Measurements from ENCODE around the gene CPEB4.

The CPEB4 gene

DNA sequence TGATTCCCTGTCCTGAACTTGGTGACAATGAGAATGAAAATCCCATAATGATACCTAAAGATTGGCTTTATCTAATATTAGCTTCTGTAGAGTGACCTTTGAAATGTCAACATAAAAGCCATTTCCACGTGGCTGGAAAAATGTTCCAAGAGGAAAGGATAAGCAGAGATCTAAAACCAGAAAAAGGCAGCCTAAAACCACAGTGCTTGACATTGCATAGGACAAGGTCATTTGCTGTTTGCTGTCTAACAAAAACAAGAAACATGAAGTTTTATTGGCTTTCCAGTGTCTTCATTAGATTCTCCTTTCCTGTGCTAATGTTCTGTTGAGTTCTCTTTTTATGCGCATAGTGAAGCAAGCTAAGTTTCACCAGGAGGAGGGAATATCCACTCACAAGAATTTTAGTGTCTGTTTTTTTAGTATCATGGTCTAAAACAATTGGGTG is 44.6 kb downstream of the CPEB4 start:
- H2AFZ ChIP-seq (ENCODE audit: low read depth, low read length), result no peak overlapping the region
- no peak overlapping the region for H3K9ac ChIP-seq (ENCODE audit: low read length)
- H3K27ac ChIP-seq (ENCODE audit: low read length), result no peak overlapping the region
- no peaks in the 10 kb centered on the region for H3K36me3 ChIP-seq (replicated peaks; ENCODE audit: low read depth, low read length)
- no peak overlapping the region for H3K4me2 ChIP-seq (ENCODE audit: low read length)
- no peak overlapping the region for H3K4me3 ChIP-seq (ENCODE audit: low read length)
- no peaks in the 10 kb centered on the region for H3K27me3 ChIP-seq (ENCODE audit: low read depth, low read length)
- no peaks in the 10 kb centered on the region for H3K9me3 ChIP-seq (ENCODE audit: insufficient read depth, low read length)
- TF ChIP-seq CTCF (IDR thresholded peaks at IDR 0.05; ENCODE audit: low read depth, low read length) (no peak), EZH2phosphoT487 (IDR thresholded peaks at IDR 0.05; ENCODE audit: low read depth) (no peak)
- H4K20me1 ChIP-seq (ENCODE audit: insufficient read depth, low read length), result no peaks in the 10 kb centered on the region
- peaks cover 14% of the 10 kb centered on the region for H3K4me1 ChIP-seq (ENCODE audit: low read length)
- no peaks in the 10 kb centered on the region for H3K79me2 ChIP-seq (ENCODE audit: low read length)

GRCh38 chr5:173933901-173934300 is 45.8 kb downstream of the CPEB4 start:
- TF ChIP-seq EZH2phosphoT487 (IDR thresholded peaks at IDR 0.05; ENCODE audit: low read depth), result no peak
- TF ChIP-seq CTCF (IDR thresholded peaks at IDR 0.05; ENCODE audit: low read depth, low read length), result no peak
- Histone ChIP-seq H3K79me2 (ENCODE audit: low read length) (no peaks in the 10 kb centered on the region), H3K27ac (ENCODE audit: low read length) (no peak overlapping the region), H3K9me3 (ENCODE audit: insufficient read depth, low read length) (no peaks in the 10 kb centered on the region), H3K9ac (ENCODE audit: low read length) (no peak overlapping the region), H3K27me3 (ENCODE audit: low read depth, low read length) (no peaks in the 10 kb centered on the region), H3K36me3 (replicated peaks; ENCODE audit: low read depth, low read length) (no peaks in the 10 kb centered on the region), H3K4me3 (ENCODE audit: low read length) (no peak overlapping the region), H3K4me1 (ENCODE audit: low read length) (peaks cover 14% of the 10 kb centered on the region), H4K20me1 (ENCODE audit: insufficient read depth, low read length) (no peaks in the 10 kb centered on the region), H2AFZ (ENCODE audit: low read depth, low read length) (no peak overlapping the region), H3K4me2 (ENCODE audit: low read length) (no peak overlapping the region)

- Histone ChIP-seq H3K4me2 (ENCODE audit: low read length) (no peak overlapping the region), H3K4me1 (ENCODE audit: low read length) (peaks cover 14% of the 10 kb centered on the region), H3K4me3 (ENCODE audit: low read length) (no peak overlapping the region), H3K9me3 (ENCODE audit: insufficient read depth, low read length) (no peaks in the 10 kb centered on the region), H3K79me2 (ENCODE audit: low read length) (no peaks in the 10 kb centered on the region), H3K27ac (ENCODE audit: low read length) (no peak overlapping the region), H2AFZ (ENCODE audit: low read depth, low read length) (no peak overlapping the region), H3K9ac (ENCODE audit: low read length) (no peak overlapping the region), H3K27me3 (ENCODE audit: low read depth, low read length) (no peaks in the 10 kb centered on the region), H3K36me3 (replicated peaks; ENCODE audit: low read depth, low read length) (no peaks in the 10 kb centered on the region), H4K20me1 (ENCODE audit: insufficient read depth, low read length) (no peaks in the 10 kb centered on the region)
- TF ChIP-seq EZH2phosphoT487 (IDR thresholded peaks at IDR 0.05; ENCODE audit: low read depth), result no peak
- no peak for TF ChIP-seq CTCF (IDR thresholded peaks at IDR 0.05; ENCODE audit: low read depth, low read length)
Measured at GRCh38 chr5:173935396-173935795, 47.2 kb downstream of the CPEB4 start.

DNA sequence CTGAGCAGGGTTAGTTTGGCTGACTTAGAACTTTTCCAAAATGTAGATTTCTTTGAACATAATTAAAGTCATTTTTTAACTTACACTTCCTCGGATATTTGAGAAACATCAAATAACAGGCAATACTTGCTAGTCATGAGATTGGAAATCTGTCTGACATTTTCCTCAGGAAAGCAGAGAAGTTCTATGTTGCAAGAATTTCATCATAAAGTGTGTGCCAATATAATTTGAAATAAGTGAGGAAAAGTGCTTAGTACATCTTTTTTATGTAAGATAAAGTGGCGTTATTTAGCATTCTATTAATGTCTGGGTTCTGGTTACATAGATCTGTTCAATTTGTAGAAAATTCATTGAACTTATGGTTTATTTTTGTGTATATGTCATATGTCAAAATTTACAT is 52.1 kb downstream of the CPEB4 start:
- H3K9ac ChIP-seq (ENCODE audit: low read length), result no peak overlapping the region
- H3K4me1 ChIP-seq (ENCODE audit: low read length), result peaks cover 24% of the 10 kb centered on the region
- H2AFZ ChIP-seq (ENCODE audit: low read depth, low read length), result no peak overlapping the region
- H3K79me2 ChIP-seq (ENCODE audit: low read length), result no peaks in the 10 kb centered on the region
- no peaks in the 10 kb centered on the region for H3K9me3 ChIP-seq (ENCODE audit: insufficient read depth, low read length)
- no peak overlapping the region for H3K27ac ChIP-seq (ENCODE audit: low read length)
- no peak overlapping the region for H3K4me3 ChIP-seq (ENCODE audit: low read length)
- TF ChIP-seq CTCF (IDR thresholded peaks at IDR 0.05; ENCODE audit: low read depth, low read length) (no peak), EZH2phosphoT487 (IDR thresholded peaks at IDR 0.05; ENCODE audit: low read depth) (no peak)
- H3K36me3 ChIP-seq (replicated peaks; ENCODE audit: low read depth, low read length), result no peaks in the 10 kb centered on the region
- H4K20me1 ChIP-seq (ENCODE audit: insufficient read depth, low read length), result no peaks in the 10 kb centered on the region
- no peak overlapping the region for H3K4me2 ChIP-seq (ENCODE audit: low read length)
- H3K27me3 ChIP-seq (ENCODE audit: low read depth, low read length), result no peaks in the 10 kb centered on the region

Data from OCI-LY3 (cell line).